Fibroblast of villous mesenchyme (primary cell): ENCODE measurements around the gene VMAC. TPM values are rescaled to one million over a fixed set of nuclear protein-coding genes. Genes with fewer than 3 reads are reported as not detected.

Experiments used
- DNase-seq: peaks from one replicate; pipeline ENCODE4 v3.0.0-alpha.2; 2010; ENCODE audit warnings: low read depth
- H3K4me3 ChIP-seq: 2 replicates; pipeline ENCODE4 v1.5.1; 2011; ENCODE audit warnings: low read depth, mild to moderate bottlenecking, low read length
- total RNA-seq: library from RNA; depleted of rRNA; stranded (reverse); fragments of >200 nt; gene quantifications from 2 replicates; pipeline ENCODE4 v1.2.3, GENCODE V29; 2012
- TF ChIP-seq, protein P1 (sequence below): IDR thresholded peaks from 2 replicates; pipeline ENCODE4 v1.5.1; 2012; ENCODE audit warnings: low read depth, mild to moderate bottlenecking, low read length; ENCODE audit not compliant: insufficient read depth

VMAC gene
- total RNA-seq, 1 donor: 5.2 TPM

DNA sequence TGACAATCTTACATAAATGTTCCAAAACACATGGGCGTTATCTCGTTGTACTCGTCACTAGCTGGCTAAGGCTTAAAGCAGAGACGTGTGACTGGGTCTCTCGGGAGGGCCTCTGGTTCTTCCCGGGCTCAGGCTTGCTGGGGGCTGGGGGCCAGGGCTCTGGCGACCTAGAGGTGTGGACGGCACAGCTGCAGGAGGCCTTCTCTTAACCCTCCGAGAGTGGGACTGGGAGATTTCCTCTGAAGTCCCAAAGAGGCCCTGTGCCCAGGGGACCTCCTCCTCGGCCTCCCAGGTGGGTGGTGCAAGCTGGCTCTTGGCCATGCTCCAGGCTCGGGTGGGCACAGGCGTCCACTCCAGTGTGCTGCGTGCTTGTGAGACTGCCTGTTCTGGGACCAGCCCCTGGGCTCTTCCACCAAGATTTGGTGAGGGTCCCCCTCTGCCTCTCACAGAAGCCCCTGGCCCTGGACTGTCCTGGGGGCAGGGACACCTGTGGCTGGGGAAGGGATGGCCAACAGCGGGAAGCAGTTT, 11.6 kb downstream of the VMAC start:
- no peak for DNase-seq
- no peak overlapping the region for H3K4me3 ChIP-seq
- TF ChIP-seq, protein P1, sequence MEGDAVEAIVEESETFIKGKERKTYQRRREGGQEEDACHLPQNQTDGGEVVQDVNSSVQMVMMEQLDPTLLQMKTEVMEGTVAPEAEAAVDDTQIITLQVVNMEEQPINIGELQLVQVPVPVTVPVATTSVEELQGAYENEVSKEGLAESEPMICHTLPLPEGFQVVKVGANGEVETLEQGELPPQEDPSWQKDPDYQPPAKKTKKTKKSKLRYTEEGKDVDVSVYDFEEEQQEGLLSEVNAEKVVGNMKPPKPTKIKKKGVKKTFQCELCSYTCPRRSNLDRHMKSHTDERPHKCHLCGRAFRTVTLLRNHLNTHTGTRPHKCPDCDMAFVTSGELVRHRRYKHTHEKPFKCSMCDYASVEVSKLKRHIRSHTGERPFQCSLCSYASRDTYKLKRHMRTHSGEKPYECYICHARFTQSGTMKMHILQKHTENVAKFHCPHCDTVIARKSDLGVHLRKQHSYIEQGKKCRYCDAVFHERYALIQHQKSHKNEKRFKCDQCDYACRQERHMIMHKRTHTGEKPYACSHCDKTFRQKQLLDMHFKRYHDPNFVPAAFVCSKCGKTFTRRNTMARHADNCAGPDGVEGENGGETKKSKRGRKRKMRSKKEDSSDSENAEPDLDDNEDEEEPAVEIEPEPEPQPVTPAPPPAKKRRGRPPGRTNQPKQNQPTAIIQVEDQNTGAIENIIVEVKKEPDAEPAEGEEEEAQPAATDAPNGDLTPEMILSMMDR: no peak

DNA sequence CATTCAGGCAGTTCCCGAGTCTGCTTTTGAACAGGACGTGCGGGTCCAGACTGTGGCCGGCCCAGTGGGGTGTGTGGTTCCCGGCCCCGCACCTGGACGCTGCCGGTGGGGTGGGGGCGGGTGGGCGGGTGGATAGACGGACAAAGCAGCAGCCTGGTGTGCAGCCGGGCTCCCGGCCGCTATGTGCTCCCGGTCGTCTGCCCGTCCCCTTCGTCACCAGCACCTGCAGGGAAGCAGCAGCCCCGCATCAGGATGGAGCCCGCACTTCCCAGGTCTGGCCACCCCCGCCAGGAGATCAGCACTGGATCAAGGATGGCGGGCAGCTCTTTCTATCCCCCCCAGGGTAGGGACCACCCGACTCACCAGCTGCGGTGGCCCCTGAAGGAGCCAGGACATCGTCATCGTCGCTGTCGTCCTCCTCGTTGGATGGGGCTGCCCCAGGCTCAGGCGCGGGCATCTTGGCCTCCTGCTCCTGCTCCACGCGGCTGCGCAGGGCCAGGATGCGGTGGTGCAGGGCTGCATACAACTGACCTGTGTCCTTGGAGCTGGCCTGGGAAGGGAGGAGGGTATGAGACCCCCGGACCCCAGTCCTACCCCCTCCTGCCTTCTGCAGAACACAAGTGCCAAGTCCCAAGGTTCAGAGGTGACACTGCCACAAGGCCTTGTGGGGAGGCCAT, 12.9 kb downstream of the VMAC start:
- TF ChIP-seq, protein P1: no peak
- DNase-seq: no peak
- H3K4me3 ChIP-seq: no peak overlapping the region

DNA sequence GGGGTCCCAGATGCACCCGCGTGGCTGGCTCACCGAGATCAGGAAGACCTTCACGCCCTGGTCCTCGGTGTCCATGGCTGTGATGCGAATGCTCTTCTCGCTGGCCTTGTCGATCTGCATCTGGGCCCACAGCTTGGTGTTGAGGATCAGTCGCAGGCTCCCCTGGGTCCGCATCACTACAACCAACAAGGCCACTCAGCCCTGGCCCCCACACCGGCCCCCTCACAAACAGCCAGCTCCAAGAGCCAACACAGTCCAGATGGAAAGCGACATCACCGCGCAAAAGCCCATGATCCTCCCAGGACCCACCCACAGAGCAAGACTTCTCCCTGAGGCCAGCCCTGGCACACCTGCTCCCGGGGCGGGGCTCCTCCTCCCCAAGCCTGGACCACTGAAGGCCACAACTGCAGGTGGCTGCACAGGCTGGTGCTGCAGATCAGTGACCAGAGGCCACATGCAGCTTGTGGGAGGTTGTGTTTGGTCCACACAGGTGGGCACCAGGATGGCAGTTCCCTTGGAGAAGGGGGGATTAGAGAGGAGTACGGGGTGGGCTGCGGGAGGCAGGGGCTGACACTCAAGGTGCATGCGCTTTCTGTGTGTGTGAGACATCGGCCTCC, 13.9 kb downstream of the VMAC start:
- no peak for DNase-seq
- no peak overlapping the region for H3K4me3 ChIP-seq
- TF ChIP-seq, protein P1: no peak

DNA sequence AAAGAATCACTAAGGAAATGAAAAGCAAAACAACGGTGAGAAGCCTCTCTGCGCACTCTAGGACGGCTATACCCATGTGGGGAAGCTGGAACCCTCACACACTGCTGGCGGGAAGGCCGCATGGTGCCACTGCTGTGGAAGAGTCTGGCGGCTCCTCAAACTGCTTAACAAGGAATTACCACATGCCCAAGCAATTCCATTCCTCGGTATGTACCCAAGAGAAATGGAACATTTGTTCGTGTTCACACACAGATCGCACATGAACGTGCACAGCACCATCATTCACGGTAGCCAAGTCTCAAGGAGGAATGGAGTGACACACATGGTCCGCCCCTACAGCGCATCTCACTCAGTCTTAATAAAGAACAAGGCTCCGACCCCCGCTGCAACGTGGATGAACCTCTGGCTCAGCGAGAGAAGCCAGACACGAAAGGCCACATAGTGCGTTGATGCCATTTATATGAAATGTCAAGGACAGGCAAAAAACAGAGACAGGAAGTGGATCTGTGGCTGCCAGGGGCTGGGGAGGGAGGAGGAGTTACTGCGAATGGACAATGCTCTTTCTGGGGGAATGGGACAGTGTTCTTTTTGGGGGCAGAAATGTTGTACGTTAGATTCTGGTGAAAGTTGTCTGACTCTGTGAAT, 17.0 kb downstream of the VMAC start:
- no peak overlapping the region for H3K4me3 ChIP-seq
- no peak for DNase-seq
- TF ChIP-seq, protein P1: no peak

DNA sequence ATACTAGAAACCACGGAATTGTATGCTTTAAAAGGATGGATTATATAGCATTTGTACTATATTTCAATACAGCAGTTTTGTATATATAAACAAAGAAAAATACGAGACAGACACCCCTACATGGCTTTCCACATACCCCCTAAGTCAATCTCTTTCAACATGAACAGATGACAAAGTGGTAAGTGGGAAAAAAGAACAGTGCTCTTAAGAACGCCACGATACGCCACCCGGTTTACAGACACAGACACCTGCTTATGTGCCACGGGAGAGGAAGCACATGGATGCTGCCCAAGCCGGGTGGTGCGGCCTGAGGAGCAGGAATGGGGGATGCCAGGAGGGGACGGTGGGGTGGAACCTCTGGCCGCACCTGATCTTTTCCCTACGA, 17.5 kb downstream of the VMAC start:
- TF ChIP-seq, protein P1: no peak
- no peak for DNase-seq
- H3K4me3 ChIP-seq: no peak overlapping the region

DNA sequence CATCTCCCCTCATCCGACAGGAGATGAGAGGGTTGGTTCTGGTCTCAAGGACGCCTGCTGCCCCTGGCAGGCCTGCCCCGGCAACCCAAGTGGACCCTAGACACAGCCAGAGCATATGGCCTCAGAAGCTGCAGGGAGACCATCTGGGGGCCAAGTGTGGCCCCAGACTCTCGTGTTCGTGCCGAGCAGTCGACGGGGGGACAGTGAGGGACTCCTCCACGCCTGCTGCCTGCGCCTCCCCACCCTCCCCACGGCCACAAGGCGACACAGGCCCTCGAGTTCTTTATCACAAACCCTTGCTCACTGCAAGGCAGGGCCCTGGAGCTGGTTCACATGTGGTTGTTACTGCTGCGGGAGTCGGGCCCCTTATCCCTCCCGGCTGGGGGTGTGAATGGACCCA, 18.7 kb downstream of the VMAC start:
- DNase-seq: no peak

More for the DNA sequence above, 18.7 kb downstream of the VMAC start:
- TF ChIP-seq, protein P1: no peak
- no peak overlapping the region for H3K4me3 ChIP-seq
